SH-SY5Y (cell line): ENCODE results near the gene MTCL1.

Experiments used
- GATA2 ChIP-seq: IDR thresholded peaks from 2 replicates; pipeline ENCODE4 v1.6.1; 2011; ENCODE audit warnings: mild to moderate bottlenecking, low read depth, low read length
- GATA3 ChIP-seq: IDR thresholded peaks from 2 replicates; pipeline ENCODE4 v1.6.1; 2011; ENCODE audit warnings: low read depth, mild to moderate bottlenecking, low read length, moderate library complexity

DNA sequence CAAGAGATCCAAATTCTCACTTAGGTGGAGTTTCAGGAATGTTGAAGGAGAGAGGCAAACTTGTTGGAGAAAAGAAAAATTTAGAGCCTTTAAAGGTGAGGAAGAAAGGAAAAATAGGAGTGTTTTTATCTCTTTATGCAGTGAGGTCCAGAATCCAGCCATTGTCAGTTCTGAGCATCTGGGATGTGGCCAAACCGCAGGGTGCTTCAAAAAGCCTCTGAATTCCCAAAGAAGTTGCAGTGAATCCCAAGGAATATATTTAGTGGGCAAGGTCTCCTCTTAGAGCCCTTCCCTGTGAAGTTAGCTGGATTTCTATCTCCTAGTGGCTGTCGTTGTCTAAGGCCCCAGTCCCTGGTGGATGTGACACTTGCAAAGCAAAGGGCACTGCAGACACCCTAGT lies 51.2 kb downstream of the MTCL1 start:
- TF ChIP-seq GATA2 (no peak), GATA3 (no peak)
